ENCODE data around the gene ZNF576. TPM values are rescaled to one million over a fixed set of nuclear protein-coding genes. Genes with fewer than 3 reads are reported as not detected.

The ZNF576 gene
- total RNA-seq, 1 donor, result 9.9 TPM

- no peak for DNase-seq (ENCODE audit: low read depth)
- TF ChIP-seq CTCF (IDR thresholded peaks at IDR 0.05; ENCODE audit: insufficient read depth, low read depth, low read length), result no peak
- H3K4me3 ChIP-seq (ENCODE audit: low read depth, low read length), result no peak overlapping the region
Observed at GRCh38 chr19:43612374-43612773, 16.0 kb downstream of the ZNF576 start.

DNA sequence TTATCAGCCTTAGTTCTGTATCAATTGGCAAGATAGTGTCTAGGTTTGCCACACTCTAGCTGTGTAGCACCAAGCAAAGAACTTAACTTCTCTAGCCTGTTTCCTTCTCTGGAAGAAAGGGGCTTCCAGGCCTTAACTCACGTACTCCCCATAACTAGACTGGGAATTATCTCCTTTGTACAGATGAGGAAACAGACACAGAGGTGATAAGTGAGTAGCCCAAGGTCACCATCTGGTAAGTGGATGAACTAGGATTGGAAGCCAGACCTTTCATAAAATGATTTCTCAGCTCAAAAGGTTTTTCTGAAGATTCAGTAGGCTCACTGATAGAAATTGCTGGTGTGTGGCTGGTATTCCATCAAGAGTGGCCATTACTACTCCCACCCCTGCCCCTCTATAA lies 19.9 kb downstream of the ZNF576 start:
- no peak for TF ChIP-seq CTCF (IDR thresholded peaks at IDR 0.05; ENCODE audit: insufficient read depth, low read depth, low read length)
- no peak for DNase-seq (ENCODE audit: low read depth)
- H3K4me3 ChIP-seq (ENCODE audit: low read depth, low read length), result no peak overlapping the region

- DNase-seq (ENCODE audit: low read depth), result no peak
- H3K4me3 ChIP-seq (ENCODE audit: low read depth, low read length), result no peak overlapping the region
- no peak for TF ChIP-seq CTCF (IDR thresholded peaks at IDR 0.05; ENCODE audit: insufficient read depth, low read depth, low read length)
Observed at GRCh38 chr19:43616954-43617353, 20.6 kb downstream of the ZNF576 start.

GRCh38 chr19:43618921-43619261 lies 22.5 kb downstream of the ZNF576 start:
- H3K4me3 ChIP-seq (ENCODE audit: low read depth, low read length), result peak overlapping the region; percentile 68
- DNase-seq (ENCODE audit: low read depth), result no peak
- TF ChIP-seq CTCF (IDR thresholded peaks at IDR 0.05; ENCODE audit: insufficient read depth, low read depth, low read length), result no peak

GRCh38 chr19:43619262-43620060 lies 23.1 kb downstream of the ZNF576 start, which contains the start of gene ZNF428:
Gene ZNF428, minus strand, starts transcription at chr19:43619629. Its CDS starts 5,325 bp downstream, at chr19:43614304.
- TF ChIP-seq CTCF (IDR thresholded peaks at IDR 0.05; ENCODE audit: insufficient read depth, low read depth, low read length), result no peak
- DNase-seq (ENCODE audit: low read depth), result peak; percentile 87
- H3K4me3 ChIP-seq (ENCODE audit: low read depth, low read length), result peak within 1 kb of the TSS; percentile 68

GRCh38 chr19:43620061-43621001 lies 23.9 kb downstream of the ZNF576 start:
- no peak for DNase-seq (ENCODE audit: low read depth)
- TF ChIP-seq CTCF (IDR thresholded peaks at IDR 0.05; ENCODE audit: insufficient read depth, low read depth, low read length), result no peak
- H3K4me3 ChIP-seq (ENCODE audit: low read depth, low read length), result peak overlapping the region; percentile 68
